Activated naive CD4-positive, alpha-beta T cell treated with anti-CD3 and anti-CD28 coated beads, Interleukin-2, amount 50 U/mL, for 72 hours (primary cell): ENCODE measurements around the gene MED8. TPM values are rescaled to one million over a fixed set of nuclear protein-coding genes. Genes with fewer than 3 reads are reported as not detected.
"Not testable (repeated sequence)": the region's sequence is repeated elsewhere in the genome, so short reads cannot be mapped to it uniquely, and the experiment has no call there.

Experiments
- ATAC-seq, 2 donors: fragments of 150-1000 bp; cut with Tn5 transposase; 2 replicates each; pipeline ENCODE4 v1.10.0; 2021; ENCODE audit warnings: mild to moderate bottlenecking in 2 of 2, moderate library complexity in 2 of 2
- DNase-seq, 2 donors: peaks; one replicate each; pipeline ENCODE4 v3.0.0; 2021 to 2022; ENCODE audit warnings: low spot score in 2 of 2
- H3K27ac Mint-ChIP-seq, 2 donors: one replicate each; pipeline ENCODE4 v1.8.0; 2022; ENCODE audit warnings: mild to moderate bottlenecking in 2 of 2, mixed read lengths in 2 of 2
- H3K36me3 Mint-ChIP-seq, 2 donors: one replicate each; pipeline ENCODE4 v1.8.0; 2022; ENCODE audit warnings: mixed read lengths in 2 of 2
- H3K9me3 Mint-ChIP-seq, 2 donors: one replicate each; pipeline ENCODE4 v1.8.0; 2022; ENCODE audit warnings: mixed read lengths in 2 of 2
- total RNA-seq, 2 donors: library from RNA; stranded (reverse); gene quantifications; one replicate each; pipeline ENCODE4 v1.2.3, GENCODE V29; 2022

The MED8 gene
- total RNA-seq, 2 donors from 2014 or later = 32.8 to 53.9 TPM

- DNase-seq = no peak
- peaks cover 12 to 14% of the 10 kb centered on the region in 2 donors for H3K36me3 Mint-ChIP-seq
- H3K27ac Mint-ChIP-seq = no peak overlapping the region
- ATAC-seq = no peak
- H3K9me3 Mint-ChIP-seq = no peaks in the 10 kb centered on the region
These were observed 12.7 kb upstream of the MED8 start for GRCh38 chr1:43402089-43402865.

DNA sequence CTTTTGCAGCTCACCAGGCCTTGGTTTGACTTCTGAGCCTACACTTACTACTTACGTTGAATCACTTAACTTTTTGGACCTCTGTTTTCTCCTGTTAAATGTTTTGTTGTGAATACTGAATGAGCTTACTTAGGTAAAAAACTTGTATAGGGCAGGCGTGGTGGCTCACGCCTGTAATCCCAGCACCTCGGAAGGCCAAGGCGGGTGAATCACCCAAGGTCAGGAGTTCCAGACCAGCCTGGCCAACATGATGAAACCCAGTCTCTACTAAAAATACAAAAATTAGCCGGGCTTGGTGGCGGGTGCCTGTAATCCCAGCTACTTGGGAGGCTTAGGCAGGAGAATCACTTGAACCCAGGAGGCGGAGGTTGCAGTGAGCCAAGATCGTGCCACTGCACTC lies 10.8 kb upstream of the MED8 start:
- not testable (repeated sequence) for H3K27ac Mint-ChIP-seq

GRCh38 chr1:43398227-43398626 lies 8.6 kb upstream of the MED8 start:
- no peaks in the 10 kb centered on the region for H3K9me3 Mint-ChIP-seq
- peaks cover 3% of the 10 kb centered on the region in 2 donors for H3K36me3 Mint-ChIP-seq
- H3K27ac Mint-ChIP-seq = no peak overlapping the region
- ATAC-seq (no peak), DNase-seq (no peak)

More for the DNA sequence above, 10.8 kb upstream of the MED8 start:
- H3K36me3 Mint-ChIP-seq = peaks cover 7 to 12% of the 10 kb centered on the region in 2 donors
- ATAC-seq, H3K9me3 Mint-ChIP-seq, DNase-seq: not testable (repeated sequence)

GRCh38 chr1:43396059-43396458 lies 6.5 kb upstream of the MED8 start:
- no peaks in the 10 kb centered on the region for H3K9me3 Mint-ChIP-seq
- H3K27ac Mint-ChIP-seq = no peak overlapping the region
- ATAC-seq (no peak), DNase-seq (no peak)
- H3K36me3 Mint-ChIP-seq = no peaks in the 10 kb centered on the region

DNA sequence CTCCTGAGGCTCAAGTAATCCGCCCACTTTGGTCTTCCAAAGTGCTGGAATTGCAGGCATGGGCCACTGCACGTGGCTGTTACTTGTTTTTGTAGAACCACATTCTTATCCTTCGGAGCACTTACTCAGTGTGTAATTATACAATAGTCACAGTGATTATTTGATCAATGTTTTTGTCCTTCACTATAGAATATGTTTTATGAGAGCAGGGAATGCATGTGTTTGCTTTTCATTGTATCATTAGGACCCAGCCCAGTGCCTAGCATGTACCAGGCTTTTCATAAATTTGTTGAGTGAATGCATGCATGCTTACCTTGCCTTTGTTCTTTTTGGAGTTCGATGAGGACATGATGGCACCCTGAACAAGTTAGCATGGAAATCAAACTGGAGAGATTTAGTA lies 5.9 kb upstream of the MED8 start:
- DNase-seq = no peak
- no peak for ATAC-seq
- Mint-ChIP-seq H3K27ac (peak overlapping the region in 1 of 2 donors; percentile 42), H3K36me3 (no peaks in the 10 kb centered on the region), H3K9me3 (no peaks in the 10 kb centered on the region)

GRCh38 chr1:43392702-43393101 lies 3.1 kb upstream of the MED8 start:
- Mint-ChIP-seq H3K36me3 (peaks cover 7 to 11% of the 10 kb centered on the region in 2 donors), H3K9me3 (no peaks in the 10 kb centered on the region), H3K27ac (peak overlapping the region in 1 of 2 donors; percentile 18)
- DNase-seq (no peak), ATAC-seq (no peak)

DNA sequence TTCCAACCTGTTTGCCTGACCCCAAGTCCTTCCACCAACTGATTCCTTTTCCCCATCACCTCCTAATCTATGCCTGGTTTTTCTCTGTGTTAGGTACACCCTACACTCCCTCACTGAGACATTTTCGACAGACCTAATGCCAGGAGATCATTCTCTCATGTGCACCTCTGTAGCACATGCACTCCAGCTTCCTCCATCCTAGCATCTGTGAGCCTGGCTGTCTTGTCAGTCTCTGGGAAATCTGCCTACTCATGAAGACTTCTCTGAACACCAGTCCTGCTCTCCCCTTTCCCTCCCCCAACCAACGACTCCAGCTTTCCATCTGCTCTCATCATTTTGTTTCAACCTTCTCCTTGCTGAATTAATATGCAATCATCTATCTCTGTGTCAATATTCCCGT lies 987 bp downstream of the MED8 start:
- ATAC-seq = no peak
- Mint-ChIP-seq H3K9me3 (no peaks in the 10 kb centered on the region), H3K36me3 (peaks cover 12 to 26% of the 10 kb centered on the region in 2 donors), H3K27ac (peak overlapping the region; percentile 98 to 100)
- DNase-seq = no peak

GRCh38 chr1:43387976-43388599 lies 1.5 kb downstream of the MED8 start:
- H3K36me3 Mint-ChIP-seq = peaks cover 17 to 26% of the 10 kb centered on the region in 2 donors
- no peak for DNase-seq
- no peak for ATAC-seq
- H3K9me3 Mint-ChIP-seq = no peaks in the 10 kb centered on the region
- H3K27ac Mint-ChIP-seq = peak overlapping the region; percentile 98 to 100

GRCh38 chr1:43386676-43387075 lies 2.9 kb downstream of the MED8 start:
- no peaks in the 10 kb centered on the region for H3K9me3 Mint-ChIP-seq
- H3K36me3 Mint-ChIP-seq = peaks cover 22 to 26% of the 10 kb centered on the region in 2 donors
- peak overlapping the region in 1 of 2 donors; percentile 56 for H3K27ac Mint-ChIP-seq
- ATAC-seq (no peak), DNase-seq (no peak)

DNA sequence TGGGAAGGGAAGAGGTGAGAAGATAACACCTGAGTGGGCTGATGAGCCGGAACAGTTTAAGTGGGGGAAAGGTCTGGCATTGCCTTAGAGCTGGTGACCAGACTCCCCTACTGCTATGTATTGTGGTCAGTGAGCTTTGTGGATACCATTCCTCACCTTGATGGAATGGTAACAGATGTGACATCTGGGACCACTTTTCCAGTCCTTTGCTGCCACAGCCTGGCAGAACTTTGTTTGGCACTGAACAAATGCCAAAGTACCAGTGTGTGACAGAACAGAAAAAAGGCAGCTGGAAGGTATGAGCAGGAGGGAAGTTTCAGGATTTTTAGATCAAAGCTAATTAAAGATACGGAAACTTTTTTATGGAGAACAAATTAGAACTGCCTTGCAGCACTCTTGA lies 6.2 kb downstream of the MED8 start:
- Mint-ChIP-seq H3K27ac (no peak overlapping the region), H3K36me3 (peaks cover 15 to 16% of the 10 kb centered on the region in 2 donors), H3K9me3 (no peaks in the 10 kb centered on the region)
- ATAC-seq (no peak), DNase-seq (no peak)

DNA sequence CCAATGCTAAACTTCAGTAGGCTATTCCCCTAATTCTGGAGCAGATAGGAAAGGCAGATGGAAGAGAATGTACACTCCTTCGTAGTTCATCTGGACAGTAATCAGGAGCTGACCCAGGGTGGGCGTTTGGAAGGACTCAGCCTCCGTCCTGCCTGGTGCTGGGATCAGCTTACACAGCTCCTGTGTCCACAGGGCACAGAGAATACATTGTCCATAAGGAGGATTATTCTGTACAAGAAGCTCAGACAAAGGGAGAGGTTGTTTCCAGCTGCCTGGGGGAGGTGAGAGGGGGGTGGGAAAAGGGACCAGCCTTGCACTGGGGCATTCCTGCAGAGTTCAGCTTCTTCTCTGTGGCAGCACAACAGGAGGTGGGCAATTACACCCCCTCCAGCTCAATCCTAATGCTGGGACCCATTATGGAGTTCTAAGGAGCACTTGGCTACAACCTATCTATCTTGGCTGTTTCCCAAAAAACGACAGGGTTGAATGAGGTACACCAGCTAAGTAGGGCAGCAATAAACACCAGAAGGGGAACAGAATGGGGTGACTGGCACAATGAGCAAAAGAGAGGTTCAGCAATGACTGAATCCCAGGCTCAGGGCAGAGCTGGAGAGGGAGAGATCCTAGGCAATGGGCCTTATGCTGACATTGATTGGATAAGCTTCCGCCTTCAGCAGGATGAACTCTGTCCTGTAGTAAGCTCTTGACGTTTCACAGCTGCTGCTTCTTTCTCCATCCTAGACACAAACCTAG lies 7.4 kb downstream of the MED8 start:
- no peak for DNase-seq
- Mint-ChIP-seq H3K36me3 (peaks cover 10 to 16% of the 10 kb centered on the region in 2 donors), H3K9me3 (no peaks in the 10 kb centered on the region), H3K27ac (no peak overlapping the region)
- peak in 1 of 2 donors; percentile 7 for ATAC-seq

DNA sequence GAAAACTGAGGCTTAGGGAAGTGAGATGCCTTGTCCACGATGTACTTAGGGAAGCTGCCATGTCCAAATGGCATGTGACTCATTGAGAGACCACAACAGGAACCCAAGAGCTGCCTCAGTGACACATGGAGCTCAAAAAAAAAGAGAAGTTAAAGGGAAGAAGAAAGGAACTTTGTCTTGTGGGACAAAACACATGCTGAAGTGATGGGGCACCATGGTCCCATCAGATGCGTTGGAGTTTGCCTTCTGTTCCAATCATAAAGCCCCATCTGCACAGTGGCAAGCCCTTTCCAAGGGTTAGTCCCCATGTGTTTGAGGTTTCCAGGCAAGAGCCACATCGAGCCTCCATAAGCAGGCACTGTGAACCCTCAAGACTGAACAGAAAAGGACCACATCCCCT lies 8.0 kb downstream of the MED8 start:
- Mint-ChIP-seq H3K27ac (peak overlapping the region in 1 of 2 donors; percentile 87), H3K9me3 (no peaks in the 10 kb centered on the region), H3K36me3 (peaks cover 4 to 16% of the 10 kb centered on the region in 2 donors)
- peak in 1 of 2 donors; percentile 50 for ATAC-seq
- no peak for DNase-seq

DNA sequence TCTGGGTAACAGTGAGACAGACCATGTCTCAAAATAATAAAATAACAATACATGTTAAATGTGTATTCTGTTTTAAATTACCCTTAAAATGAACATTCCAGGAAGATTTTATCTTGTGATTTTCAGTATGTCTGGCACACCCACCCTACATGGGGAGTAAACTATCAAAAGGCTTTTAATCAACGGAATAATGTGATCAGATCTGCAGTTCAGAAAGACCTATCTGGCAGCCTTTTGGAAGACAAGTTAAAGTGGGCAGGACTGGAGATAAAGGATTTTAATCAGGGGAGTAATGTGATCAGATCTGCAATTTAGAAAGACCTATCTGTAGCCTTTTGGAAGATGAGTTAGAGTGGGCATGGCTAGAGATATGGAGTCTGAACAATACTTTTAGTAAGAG lies 10.1 kb downstream of the MED8 start:
- ATAC-seq (no peak), DNase-seq (no peak)
- Mint-ChIP-seq H3K9me3 (no peaks in the 10 kb centered on the region), H3K36me3 (peaks cover 0 to 10% of the 10 kb centered on the region in 2 donors), H3K27ac (no peak overlapping the region)

DNA sequence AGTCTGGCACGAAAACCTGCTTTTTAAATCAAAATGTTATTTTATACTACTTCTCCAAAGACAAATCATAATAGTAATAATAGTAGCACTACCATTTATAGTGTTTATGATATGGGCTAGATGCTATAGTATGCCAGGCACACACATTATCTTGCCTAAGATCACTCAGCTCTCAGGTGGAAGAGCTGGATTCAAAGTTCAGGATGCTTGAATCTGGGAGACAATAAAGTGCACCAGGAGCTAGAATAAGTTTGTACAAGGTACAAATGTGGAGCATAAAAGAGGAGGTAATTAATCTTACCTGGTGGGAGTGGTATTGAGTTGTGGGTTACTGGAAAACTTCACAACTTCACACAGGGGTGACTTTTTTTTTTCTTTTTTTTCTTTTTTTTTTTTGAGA lies 11.8 kb downstream of the MED8 start:
- DNase-seq = no peak
- H3K9me3 Mint-ChIP-seq = no peaks in the 10 kb centered on the region
- H3K27ac Mint-ChIP-seq = no peak overlapping the region
- H3K36me3 Mint-ChIP-seq = peaks cover 0 to 3% of the 10 kb centered on the region in 2 donors
- no peak for ATAC-seq

DNA sequence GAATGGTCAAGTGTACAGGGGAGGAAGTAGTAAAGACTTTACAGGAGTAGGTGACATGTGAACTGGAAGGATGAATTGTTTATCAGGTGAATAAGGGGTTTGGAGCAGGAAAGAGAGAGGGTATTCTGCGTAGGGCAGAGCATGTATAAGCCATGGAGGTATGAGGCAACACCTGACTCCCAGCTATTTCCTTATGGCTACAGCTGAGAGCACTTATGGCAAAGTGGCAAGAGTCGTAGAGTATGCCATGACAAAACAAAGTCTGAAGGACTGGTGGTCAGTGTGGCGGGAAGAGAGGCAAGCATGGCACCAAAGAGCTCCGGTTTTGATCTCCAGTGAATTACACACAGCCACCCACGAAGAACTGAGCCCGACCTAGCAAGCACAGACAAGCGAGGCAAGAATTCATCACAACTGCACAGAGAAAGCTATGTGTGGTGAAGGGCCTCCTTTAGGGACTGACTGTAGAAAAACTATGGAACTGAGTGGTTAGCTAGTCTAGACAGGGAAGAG lies 12.8 kb downstream of the MED8 start:
- no peak for DNase-seq
- no peaks in the 10 kb centered on the region for H3K36me3 Mint-ChIP-seq
- no peak overlapping the region for H3K27ac Mint-ChIP-seq
- no peaks in the 10 kb centered on the region for H3K9me3 Mint-ChIP-seq
- ATAC-seq = no peak

- no peak for ATAC-seq
- no peak for DNase-seq
These were observed 16.3 kb downstream of the MED8 start for GRCh38 chr1:43373066-43373940.

More at GRCh38 chr1:43373066-43373940, 16.3 kb downstream of the MED8 start:
- no peaks in the 10 kb centered on the region for H3K9me3 Mint-ChIP-seq
- peaks cover 5 to 6% of the 10 kb centered on the region in 2 donors for H3K36me3 Mint-ChIP-seq
- no peak overlapping the region for H3K27ac Mint-ChIP-seq
